Nephron (organoid): ENCODE results near the gene TTC34.

Experiments used
- H3K27ac Mint-ChIP-seq, 3 experiments: 2 replicates each; pipeline ENCODE4 v1.8.0; 2020; ENCODE audit warnings: mixed read lengths in 3 of 3, mild to moderate bottlenecking in 2 of 3, moderate library complexity in 1 of 3
- H3K27me3 Mint-ChIP-seq: 2 replicates; pipeline ENCODE4 v1.8.0; 2021; ENCODE audit warnings: low read depth, mild to moderate bottlenecking, moderate library complexity, mixed read lengths
- H3K36me3 Mint-ChIP-seq: 2 replicates; pipeline ENCODE4 v1.8.0; 2020; ENCODE audit warnings: low read depth, mixed read lengths
- H3K4me1 Mint-ChIP-seq: 2 replicates; pipeline ENCODE4 v1.8.0; 2020; ENCODE audit warnings: mixed read lengths
- H3K4me3 Mint-ChIP-seq, 3 experiments: 2 replicates each; pipeline ENCODE4 v1.8.0; 2020; ENCODE audit warnings: mild to moderate bottlenecking in 3 of 3, mixed read lengths in 3 of 3, moderate library complexity in 2 of 3
- H3K9me3 Mint-ChIP-seq: 2 replicates; pipeline ENCODE4 v1.8.0; 2020; ENCODE audit warnings: mixed read lengths
- TF ChIP-seq, protein P1 (sequence below), 3 experiments: fragments of 200-600 bp; sonication (generic); IDR thresholded peaks; one replicate each; pipeline ENCODE4 v1.5.0; 2021; ENCODE audit warnings: antibody characterized with exemption in 3 of 3; ENCODE audit not compliant: unreplicated experiment in 3 of 3

Gene TTC34

DNA sequence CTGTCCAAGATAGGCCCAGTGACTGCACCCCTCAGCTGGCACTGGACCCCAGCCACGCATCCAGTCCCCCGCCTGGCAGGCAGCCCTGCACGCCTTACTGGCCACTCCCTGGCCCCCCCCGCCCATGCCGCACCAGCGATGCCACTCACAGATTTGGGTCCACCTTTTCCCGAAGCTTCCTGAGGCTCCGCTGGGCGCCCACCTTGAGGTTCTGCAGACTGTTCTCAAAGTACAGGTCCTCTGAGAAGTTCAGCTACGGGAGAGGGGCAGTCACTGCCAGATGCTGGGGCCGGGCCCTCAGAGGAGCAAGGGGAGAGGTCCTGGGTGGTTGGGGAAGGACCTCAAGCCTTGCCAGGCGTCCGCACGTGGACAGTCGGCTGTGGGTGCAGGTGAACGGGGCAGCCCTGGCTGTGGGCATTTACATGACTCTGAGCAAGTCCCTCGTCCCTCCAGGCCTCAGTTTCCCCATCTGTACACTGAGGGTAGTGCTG lies 206.8 kb downstream of the TTC34 start:
- peaks cover 4% of the 10 kb centered on the region for H3K36me3 Mint-ChIP-seq
- TF ChIP-seq, protein P1, sequence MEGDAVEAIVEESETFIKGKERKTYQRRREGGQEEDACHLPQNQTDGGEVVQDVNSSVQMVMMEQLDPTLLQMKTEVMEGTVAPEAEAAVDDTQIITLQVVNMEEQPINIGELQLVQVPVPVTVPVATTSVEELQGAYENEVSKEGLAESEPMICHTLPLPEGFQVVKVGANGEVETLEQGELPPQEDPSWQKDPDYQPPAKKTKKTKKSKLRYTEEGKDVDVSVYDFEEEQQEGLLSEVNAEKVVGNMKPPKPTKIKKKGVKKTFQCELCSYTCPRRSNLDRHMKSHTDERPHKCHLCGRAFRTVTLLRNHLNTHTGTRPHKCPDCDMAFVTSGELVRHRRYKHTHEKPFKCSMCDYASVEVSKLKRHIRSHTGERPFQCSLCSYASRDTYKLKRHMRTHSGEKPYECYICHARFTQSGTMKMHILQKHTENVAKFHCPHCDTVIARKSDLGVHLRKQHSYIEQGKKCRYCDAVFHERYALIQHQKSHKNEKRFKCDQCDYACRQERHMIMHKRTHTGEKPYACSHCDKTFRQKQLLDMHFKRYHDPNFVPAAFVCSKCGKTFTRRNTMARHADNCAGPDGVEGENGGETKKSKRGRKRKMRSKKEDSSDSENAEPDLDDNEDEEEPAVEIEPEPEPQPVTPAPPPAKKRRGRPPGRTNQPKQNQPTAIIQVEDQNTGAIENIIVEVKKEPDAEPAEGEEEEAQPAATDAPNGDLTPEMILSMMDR (IDR thresholded peaks at IDR 0.05; ENCODE audit: unreplicated experiment in 3 of 3): no peak
- no peaks in the 10 kb centered on the region for H3K27me3 Mint-ChIP-seq
- no peak overlapping the region for H3K27ac Mint-ChIP-seq
- no peak overlapping the region for H3K4me3 Mint-ChIP-seq
- no peaks in the 10 kb centered on the region for H3K4me1 Mint-ChIP-seq
- H3K9me3 Mint-ChIP-seq: peaks cover 6% of the 10 kb centered on the region

DNA sequence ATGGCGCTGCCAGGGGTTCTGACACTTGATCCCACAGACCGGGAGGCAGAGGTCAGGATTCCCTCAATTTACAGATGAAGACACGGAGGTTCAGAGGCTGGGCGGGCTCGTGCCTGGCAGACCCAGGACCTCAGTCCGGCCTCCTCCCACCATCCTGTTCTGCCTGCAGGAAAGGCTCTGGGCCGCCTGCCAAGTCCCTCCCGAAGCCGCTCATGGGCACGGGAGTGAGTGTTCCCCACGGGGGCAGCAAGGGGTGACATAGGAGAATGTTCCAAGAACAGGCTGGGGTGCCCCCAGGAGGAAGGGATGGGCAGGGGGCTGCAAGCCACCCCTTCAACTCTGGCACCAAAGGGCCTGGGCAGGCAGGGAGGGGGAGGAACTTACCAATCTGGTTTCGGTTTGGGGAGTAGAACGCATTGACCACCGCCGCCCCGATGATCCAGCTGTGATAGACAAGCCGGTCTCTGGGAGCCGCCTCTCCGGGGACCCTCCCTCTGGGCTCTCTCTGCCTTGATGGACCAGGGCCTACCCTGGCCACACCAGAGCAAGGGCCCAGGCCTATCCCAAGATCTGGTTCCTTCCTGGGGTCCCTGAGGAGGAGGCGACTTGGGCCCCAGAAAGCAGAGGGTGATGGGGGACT lies 207.4 kb downstream of the TTC34 start:
- Mint-ChIP-seq H3K4me3 (no peak overlapping the region), H3K9me3 (peaks cover 6% of the 10 kb centered on the region), H3K4me1 (no peaks in the 10 kb centered on the region), H3K27ac (no peak overlapping the region), H3K27me3 (no peaks in the 10 kb centered on the region), H3K36me3 (peaks cover 4% of the 10 kb centered on the region)
- TF ChIP-seq, protein P1 (IDR thresholded peaks at IDR 0.05; ENCODE audit: unreplicated experiment in 3 of 3): no peak

DNA sequence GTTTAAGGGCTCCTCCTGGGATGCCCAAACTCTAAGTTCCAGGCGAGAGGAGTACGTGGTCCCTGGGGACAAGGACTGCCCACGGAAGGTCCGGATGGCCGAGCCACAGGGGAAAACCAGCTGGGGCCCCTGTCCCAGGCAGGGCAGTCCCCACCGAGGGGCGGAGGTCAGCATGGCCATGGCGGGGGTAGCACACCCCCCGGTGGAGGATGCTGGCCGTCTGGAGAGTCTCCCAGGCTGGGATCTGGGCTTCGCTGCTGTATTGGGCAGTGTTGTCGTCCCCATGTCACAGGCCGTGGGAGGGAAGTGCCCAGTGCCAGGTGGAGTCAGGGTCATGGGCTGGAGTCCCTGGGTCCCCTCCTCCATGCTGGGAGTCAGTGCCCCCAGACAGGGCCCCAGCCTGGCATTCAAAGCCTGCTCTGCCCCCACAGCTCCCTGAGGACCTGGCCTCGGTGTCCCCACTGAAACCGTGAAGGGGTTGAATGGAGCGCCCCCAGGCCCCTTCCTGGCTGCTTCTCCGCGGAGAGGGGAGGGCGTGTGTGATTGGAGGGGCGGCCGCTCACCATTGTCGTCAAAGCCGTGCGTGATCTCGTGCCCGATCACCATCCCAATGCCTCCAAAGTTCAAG lies 208.1 kb downstream of the TTC34 start:
- TF ChIP-seq, protein P1 (IDR thresholded peaks at IDR 0.05; ENCODE audit: unreplicated experiment in 3 of 3): no peak
- Mint-ChIP-seq H3K27ac (no peak overlapping the region), H3K27me3 (no peaks in the 10 kb centered on the region), H3K4me1 (no peaks in the 10 kb centered on the region), H3K36me3 (peaks cover 4% of the 10 kb centered on the region), H3K9me3 (peaks cover 3% of the 10 kb centered on the region), H3K4me3 (no peak overlapping the region)

DNA sequence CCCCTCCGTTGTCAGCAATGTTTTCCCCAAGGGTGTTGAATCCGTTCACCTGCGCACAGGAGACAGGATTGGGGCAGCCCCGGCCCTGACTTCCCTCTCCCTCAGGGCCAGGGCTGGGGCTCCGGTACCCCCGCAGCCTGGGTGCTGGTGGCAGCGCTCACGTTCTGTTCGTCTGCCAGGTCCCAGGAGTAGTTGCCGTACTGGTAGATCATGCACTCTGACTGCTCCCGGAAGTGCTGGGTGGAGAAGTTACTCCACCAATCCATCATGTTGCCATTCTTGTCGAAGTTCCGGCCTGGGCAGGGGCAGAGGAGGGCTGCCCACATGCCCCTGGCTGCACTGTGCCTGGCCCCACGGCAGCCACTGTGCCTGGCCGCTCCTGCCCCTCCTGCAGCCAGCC lies 208.8 kb downstream of the TTC34 start:
- TF ChIP-seq, protein P1 (IDR thresholded peaks at IDR 0.05; ENCODE audit: unreplicated experiment in 3 of 3): no peak
- H3K4me3 Mint-ChIP-seq: no peak overlapping the region
- no peak overlapping the region for H3K27ac Mint-ChIP-seq
- peaks cover 4% of the 10 kb centered on the region for H3K36me3 Mint-ChIP-seq
- H3K27me3 Mint-ChIP-seq: no peaks in the 10 kb centered on the region
- H3K9me3 Mint-ChIP-seq: no peaks in the 10 kb centered on the region
- H3K4me1 Mint-ChIP-seq: no peaks in the 10 kb centered on the region

DNA sequence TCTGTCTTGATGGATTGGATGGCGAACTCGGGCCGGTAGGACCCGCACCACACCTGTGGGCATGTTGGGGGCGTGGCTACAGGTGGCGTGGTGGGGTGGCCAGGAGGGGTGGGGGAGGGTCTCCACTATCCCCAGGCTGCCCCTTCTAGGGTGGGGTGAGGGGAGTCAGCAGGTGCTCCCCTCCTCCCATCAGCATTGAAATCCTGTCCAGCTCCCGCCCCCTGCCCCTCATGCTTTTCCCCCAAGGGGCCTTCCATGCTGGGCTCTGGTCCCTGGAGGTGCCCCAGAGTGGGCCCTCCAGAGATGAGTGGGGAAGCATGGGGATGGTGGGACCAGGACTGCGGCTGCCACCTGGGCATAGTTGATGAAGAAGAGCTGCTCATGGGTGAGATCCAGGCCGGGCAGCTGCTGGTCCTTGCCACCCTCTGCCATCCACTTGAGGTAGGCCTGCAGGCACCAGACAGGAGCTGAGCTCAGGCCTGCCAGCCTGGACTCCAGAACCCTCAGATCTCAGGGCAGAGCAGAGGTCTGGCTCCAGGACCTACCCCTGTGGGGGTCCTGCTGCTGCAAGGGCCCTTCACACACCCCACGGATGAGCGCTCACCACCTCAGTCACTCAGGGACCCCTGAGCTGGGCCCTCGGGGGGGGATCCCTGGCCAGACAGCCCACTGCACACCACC lies 209.8 kb downstream of the TTC34 start:
- TF ChIP-seq, protein P1 (IDR thresholded peaks at IDR 0.05; ENCODE audit: unreplicated experiment in 3 of 3): no peak
- H3K27ac Mint-ChIP-seq: no peak overlapping the region
- H3K36me3 Mint-ChIP-seq: peaks cover 4% of the 10 kb centered on the region
- no peaks in the 10 kb centered on the region for H3K4me1 Mint-ChIP-seq
- H3K9me3 Mint-ChIP-seq: no peaks in the 10 kb centered on the region
- no peak overlapping the region for H3K4me3 Mint-ChIP-seq
- no peaks in the 10 kb centered on the region for H3K27me3 Mint-ChIP-seq
